CD14-positive monocyte (primary cell): Measurements from ENCODE around the gene CLDN19. TPM values are rescaled to one million over a fixed set of nuclear protein-coding genes. Genes with fewer than 3 reads are reported as not detected.
A peak's percentile ranks its signal among the peaks of the same experiment; 100 is the strongest.

Experiments
- DNase-seq, 3 donors: peaks; one replicate each; pipeline ENCODE4 v3.0.0-alpha.2; 2011 to 2022
- H2AFZ ChIP-seq: 2 replicates; pipeline ENCODE4 v1.6.0; 2012; ENCODE audit warnings: mild to moderate bottlenecking, low read depth, low read length, inconsistent platforms; ENCODE audit not compliant: insufficient read depth, poor library complexity, severe bottlenecking
- H3K27ac ChIP-seq, 2 donors: 1 replicate in 1 of 2; 2 replicates in 1 of 2; pipeline ENCODE4 v1.5.1; 2012 to 2013; ENCODE audit warnings: low read length in 2 of 2, control low read depth in 1 of 2, inconsistent platforms in 1 of 2, low read depth in 1 of 2, mild to moderate bottlenecking in 1 of 2
- H3K27me3 ChIP-seq, 2 donors: one replicate each; pipeline versions ENCODE4 v1.6.0 to v1.6.1; 2011 to 2013; ENCODE audit warnings: low read length in 2 of 2; ENCODE audit not compliant: control insufficient read depth in 2 of 2, insufficient read depth in 2 of 2
- H3K36me3 ChIP-seq, 2 donors: replicated peaks in 1 of 2; 1 replicate in 1 of 2; 2 replicates in 1 of 2; pipeline versions ENCODE4 v1.5.1 to v1.6.1; 2012 to 2013; ENCODE audit warnings: low read length in 2 of 2, control low read depth in 1 of 2, inconsistent platforms in 1 of 2, mild to moderate bottlenecking in 1 of 2; ENCODE audit not compliant: insufficient read depth in 2 of 2, control insufficient read depth in 1 of 2
- H3K4me1 ChIP-seq, 2 donors: 1 replicate in 1 of 2; 2 replicates in 1 of 2; pipeline versions ENCODE4 v1.5.1 to v1.6.1; 2012 to 2013; ENCODE audit warnings: low read length in 2 of 2, control low read depth in 1 of 2, inconsistent platforms in 1 of 2, mild to moderate bottlenecking in 1 of 2, moderate library complexity in 1 of 2; ENCODE audit not compliant: insufficient read depth in 2 of 2, control insufficient read depth in 1 of 2
- H3K4me2 ChIP-seq: replicated peaks from 2 replicates; pipeline ENCODE3; 2012; ENCODE audit warnings: low read length, moderate library complexity, mild to moderate bottlenecking; ENCODE audit not compliant: poor library complexity, severe bottlenecking; ENCODE audit errors: extremely low read depth
- H3K4me3 ChIP-seq, 3 experiments: fragments of 200-600 bp in 1 of 3; sonication (generic) in 1 of 3; replicated peaks in 1 of 3; 1 replicate in 2 of 3; 2 replicates in 1 of 3; pipeline ENCODE4 v1.5.1; 2011 to 2013; ENCODE audit warnings: low read length in 3 of 3, mild to moderate bottlenecking in 3 of 3, control low read depth in 2 of 3, low read depth in 2 of 3, inconsistent platforms in 1 of 3, moderate library complexity in 1 of 3
- H3K79me2 ChIP-seq: 2 replicates; pipeline ENCODE4 v1.6.0; 2012; ENCODE audit warnings: mild to moderate bottlenecking, control low read depth, inconsistent platforms, low read length, moderate library complexity; ENCODE audit not compliant: insufficient read depth
- H3K9ac ChIP-seq: 2 replicates; pipeline ENCODE4 v1.6.0; 2017; ENCODE audit warnings: low read length, mild to moderate bottlenecking; ENCODE audit not compliant: insufficient read depth, poor library complexity, severe bottlenecking
- H3K9me3 ChIP-seq, 2 donors: replicated peaks in 1 of 2; 1 replicate in 1 of 2; 2 replicates in 1 of 2; pipeline versions ENCODE4 v1.5.1 to v1.6.1; 2012 to 2013; ENCODE audit warnings: low read length in 2 of 2, control low read depth in 1 of 2; ENCODE audit not compliant: control insufficient read depth in 1 of 2, insufficient read depth in 1 of 2
- H4K20me1 ChIP-seq: 2 replicates; pipeline ENCODE4 v1.6.0; 2012; ENCODE audit warnings: mild to moderate bottlenecking, low read length, control low read depth, moderate library complexity; ENCODE audit not compliant: insufficient read depth
- H3K27ac Mint-ChIP-seq, 7 donors: one replicate each; pipeline ENCODE4 v1.8.0; 2020; ENCODE audit warnings: mild to moderate bottlenecking in 7 of 7, mixed read lengths in 7 of 7, moderate library complexity in 6 of 7, inconsistent platforms in 2 of 7
- H3K27me3 Mint-ChIP-seq, 3 donors: one replicate each; pipeline ENCODE4 v1.8.0; 2021 to 2022; ENCODE audit warnings: low read depth in 3 of 3, mild to moderate bottlenecking in 3 of 3, mixed read lengths in 3 of 3, moderate library complexity in 3 of 3, inconsistent platforms in 1 of 3
- H3K36me3 Mint-ChIP-seq, 2 donors: one replicate each; pipeline ENCODE4 v1.8.0; 2020; ENCODE audit warnings: mixed read lengths in 2 of 2, inconsistent platforms in 1 of 2, mild to moderate bottlenecking in 1 of 2
- H3K4me1 Mint-ChIP-seq: one replicate; pipeline ENCODE4 v1.8.0; 2020; ENCODE audit warnings: mild to moderate bottlenecking, mixed read lengths
- H3K4me3 Mint-ChIP-seq, 2 donors: one replicate each; pipeline ENCODE4 v1.8.0; 2020; ENCODE audit warnings: mild to moderate bottlenecking in 2 of 2, mixed read lengths in 2 of 2, moderate library complexity in 1 of 2
- H3K9me3 Mint-ChIP-seq, 7 donors: one replicate each; pipeline ENCODE4 v1.8.0; 2020 to 2022; ENCODE audit warnings: mixed read lengths in 7 of 7, mild to moderate bottlenecking in 6 of 7, moderate library complexity in 6 of 7, inconsistent platforms in 2 of 7
- WGBS: methylation state at CpG from one replicate; pipeline ENCODE4 v1.1.5; 2013; ENCODE audit warnings: missing lambda C conversion rate; ENCODE audit not compliant: insufficient coverage; 5-methylcytosine and 5-hydroxymethylcytosine counted together
- intact Hi-C, 2 donors: fragments of 100-400 bp; cut with micrococcal nuclease; formaldehyde crosslinking; loops; one replicate each; pipeline versions ENCODE4 v1.15.0 to v1.15.1; 2023
- polyA plus RNA-seq, 3 donors: library from polyadenylated mRNA; depleted of rRNA in 1 of 3; unstranded in 2 of 3; stranded (reverse) in 1 of 3; fragments of 300-500 nt in 2 of 3; fragments of >200 nt in 1 of 3; fragmentation: Illumina TruSeq in 2 of 3; gene quantifications; 1 replicate in 2 of 3; 2 replicates in 1 of 3; pipeline ENCODE4 v1.2.3, GENCODE V29; 2012 to 2021
- TF ChIP-seq, protein P1 (sequence below): fragments of 200-600 bp; IDR thresholded peaks from one replicate; pipeline ENCODE4 v1.8.0; 2022; ENCODE audit warnings: antibody characterized with exemption, mild to moderate bottlenecking

Gene CLDN19
- polyA plus RNA-seq, 3 donors, result not detected

DNA sequence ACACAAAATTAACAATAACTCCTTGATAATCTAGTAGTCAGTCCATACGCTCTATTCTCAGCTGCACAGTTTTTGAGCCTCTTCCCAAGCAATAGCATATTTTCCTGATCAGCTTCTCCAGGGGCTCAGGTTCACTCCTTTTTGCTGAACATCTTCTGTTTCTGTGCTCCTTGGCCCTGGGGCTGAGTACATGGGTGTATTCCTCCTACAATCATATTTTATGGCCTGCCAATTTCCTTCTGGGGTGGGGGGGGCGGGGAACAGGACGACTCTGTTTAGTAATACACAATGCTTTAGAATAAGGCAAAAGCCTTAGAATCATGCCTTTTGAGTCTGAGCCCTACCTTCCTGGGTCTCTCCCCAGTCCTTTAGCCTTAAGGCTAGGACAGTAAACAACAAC, 8.5 kb downstream of the CLDN19 start:
- TF ChIP-seq, protein P1, sequence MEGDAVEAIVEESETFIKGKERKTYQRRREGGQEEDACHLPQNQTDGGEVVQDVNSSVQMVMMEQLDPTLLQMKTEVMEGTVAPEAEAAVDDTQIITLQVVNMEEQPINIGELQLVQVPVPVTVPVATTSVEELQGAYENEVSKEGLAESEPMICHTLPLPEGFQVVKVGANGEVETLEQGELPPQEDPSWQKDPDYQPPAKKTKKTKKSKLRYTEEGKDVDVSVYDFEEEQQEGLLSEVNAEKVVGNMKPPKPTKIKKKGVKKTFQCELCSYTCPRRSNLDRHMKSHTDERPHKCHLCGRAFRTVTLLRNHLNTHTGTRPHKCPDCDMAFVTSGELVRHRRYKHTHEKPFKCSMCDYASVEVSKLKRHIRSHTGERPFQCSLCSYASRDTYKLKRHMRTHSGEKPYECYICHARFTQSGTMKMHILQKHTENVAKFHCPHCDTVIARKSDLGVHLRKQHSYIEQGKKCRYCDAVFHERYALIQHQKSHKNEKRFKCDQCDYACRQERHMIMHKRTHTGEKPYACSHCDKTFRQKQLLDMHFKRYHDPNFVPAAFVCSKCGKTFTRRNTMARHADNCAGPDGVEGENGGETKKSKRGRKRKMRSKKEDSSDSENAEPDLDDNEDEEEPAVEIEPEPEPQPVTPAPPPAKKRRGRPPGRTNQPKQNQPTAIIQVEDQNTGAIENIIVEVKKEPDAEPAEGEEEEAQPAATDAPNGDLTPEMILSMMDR, result no peak
- Mint-ChIP-seq H3K27ac (no peak overlapping the region), H3K27me3 (peaks cover 0 to 1% (median 0%) of the 10 kb centered on the region in 3 donors), H3K9me3 (no peaks in the 10 kb centered on the region), H3K4me3 (no peak overlapping the region), H3K4me1 (peaks cover 6% of the 10 kb centered on the region), H3K36me3 (peaks cover 0 to 4% of the 10 kb centered on the region in 2 donors)
- no peak overlapping the region for H3K4me3 ChIP-seq
- intact Hi-C loops, result no loop called here
- no peak overlapping the region for H2AFZ ChIP-seq
- H3K79me2 ChIP-seq, result no peaks in the 10 kb centered on the region
- peaks cover 6 to 8% of the 10 kb centered on the region in 2 donors for H3K4me1 ChIP-seq
- no peaks in the 10 kb centered on the region for H3K36me3 ChIP-seq
- 100% methylated on average over 1 of the region's 3 CpGs for WGBS
- no peaks in the 10 kb centered on the region for H4K20me1 ChIP-seq
- no peaks in the 10 kb centered on the region for H3K27me3 ChIP-seq
- H3K4me2 ChIP-seq, result no peak overlapping the region
- DNase-seq, result no peak
- no peak overlapping the region for H3K9ac ChIP-seq
- H3K9me3 ChIP-seq, result no peaks in the 10 kb centered on the region
- no peak overlapping the region for H3K27ac ChIP-seq

DNA sequence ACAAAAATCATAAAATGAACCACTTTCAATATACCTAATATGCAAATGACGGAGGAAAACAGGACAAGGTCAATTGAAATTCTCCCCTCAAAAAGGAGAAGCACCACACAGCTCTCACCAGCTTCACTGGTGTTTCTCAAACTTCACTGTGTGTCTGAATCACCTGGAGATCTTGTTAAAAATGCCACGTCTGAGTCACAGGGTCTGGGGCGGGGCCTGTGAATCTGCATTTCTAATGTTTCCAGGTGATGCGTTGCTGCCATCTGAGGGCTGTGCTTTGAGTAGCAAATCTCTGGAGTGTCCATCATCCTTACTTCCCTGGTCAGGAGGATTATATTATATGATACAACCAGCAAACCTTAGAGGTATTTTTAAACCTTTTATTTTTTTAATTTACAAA, 9.0 kb downstream of the CLDN19 start:
- no peaks in the 10 kb centered on the region for H3K9me3 Mint-ChIP-seq
- Histone ChIP-seq H3K4me3 (no peak overlapping the region), H2AFZ (no peak overlapping the region), H3K27ac (no peak overlapping the region), H3K9me3 (no peaks in the 10 kb centered on the region), H3K79me2 (no peaks in the 10 kb centered on the region), H3K9ac (no peak overlapping the region), H3K4me1 (peaks cover under 1 to 2% of the 10 kb centered on the region in 2 donors), H4K20me1 (no peaks in the 10 kb centered on the region), H3K36me3 (no peaks in the 10 kb centered on the region), H3K27me3 (no peaks in the 10 kb centered on the region), H3K4me2 (no peak overlapping the region)
- H3K4me3 Mint-ChIP-seq, result no peak overlapping the region
- DNase-seq, result peak in 1 of 3 donors; percentile 20
- WGBS, result 70% methylated on average over 2 of the region's 4 CpGs
- peaks cover under 1% of the 10 kb centered on the region for H3K4me1 Mint-ChIP-seq
- no peak overlapping the region for H3K27ac Mint-ChIP-seq
- H3K27me3 Mint-ChIP-seq, result peaks cover 0 to 1% (median 0%) of the 10 kb centered on the region in 3 donors
- TF ChIP-seq, protein P1, result no peak
- no peaks in the 10 kb centered on the region for H3K36me3 Mint-ChIP-seq
- intact Hi-C loops, result no loop called here
